Thoracic aorta (tissue), 2 donors: Measurements from ENCODE around the gene TMOD3. TPM values are rescaled to one million over a fixed set of nuclear protein-coding genes. Genes with fewer than 3 reads are reported as not detected.

Source experiments
- ATAC-seq: fragments of 150-250 bp; one replicate; pipeline ENCODE4 v1.8.0; 2017; ENCODE audit warnings: low read depth; ENCODE audit not compliant: insufficient number of reproducible peaks, low FRiP score
- DNase-seq: peaks from one replicate; pipeline ENCODE4 v3.0.0-alpha.2; 2020; ENCODE audit warnings: low spot score
- H3K27ac ChIP-seq, 2 donors: fragments of 200-600 bp; sonication (generic); 1 replicate in 1 of 2; 2 replicates in 1 of 2; pipeline ENCODE4 v1.5.1; 2016; ENCODE audit warnings: mild to moderate bottlenecking in 2 of 2, moderate library complexity in 2 of 2
- H3K27me3 ChIP-seq: fragments of 200-600 bp; sonication (generic); replicated peaks from 2 replicates; pipeline ENCODE4 v1.6.0; 2016; ENCODE audit warnings: mild to moderate bottlenecking; ENCODE audit not compliant: insufficient read depth
- H3K36me3 ChIP-seq: fragments of 200-600 bp; sonication (generic); one replicate; pipeline ENCODE4 v1.5.1; 2016
- H3K4me1 ChIP-seq, 2 donors: fragments of 200-600 bp; sonication (generic); 1 replicate in 1 of 2; 2 replicates in 1 of 2; pipeline versions ENCODE4 v1.5.1 to v1.6.0; 2016; ENCODE audit warnings: low read depth in 2 of 2, mild to moderate bottlenecking in 1 of 2; ENCODE audit not compliant: control insufficient read depth in 1 of 2
- H3K4me3 ChIP-seq: fragments of 200-600 bp; sonication (generic); 2 replicates; pipeline ENCODE4 v1.5.1; 2016; ENCODE audit warnings: mild to moderate bottlenecking
- H3K9me3 ChIP-seq: fragments of 200-600 bp; sonication (generic); 2 replicates; pipeline ENCODE4 v1.5.1; 2016
- CTCF ChIP-seq: fragments of 200-600 bp; sonication (generic); IDR thresholded peaks from one replicate; pipeline ENCODE4 v1.5.1; 2019; ENCODE audit warnings: antibody characterized with exemption
- total RNA-seq, 2 donors: library from RNA; depleted of rRNA; stranded (reverse); fragments of >200 nt; gene quantifications; one replicate each; pipeline versions ENCODE4 v1.1.0 to v1.2.3, GENCODE V29; 2016

TMOD3 gene
- total RNA-seq, 2 donors from 2014 or later, result 27.3 to 38.1 TPM

- peak overlapping the region; percentile 74 for H3K4me3 ChIP-seq
- no peak for DNase-seq
- peaks cover 31 to 46% of the 10 kb centered on the region in 2 donors for H3K4me1 ChIP-seq
- no peak for TF ChIP-seq CTCF
- ATAC-seq, result peak; percentile 14
- H3K36me3 ChIP-seq, result no peaks in the 10 kb centered on the region
- H3K9me3 ChIP-seq, result no peaks in the 10 kb centered on the region
- H3K27me3 ChIP-seq, result no peaks in the 10 kb centered on the region
- H3K27ac ChIP-seq, result peak overlapping the region; percentile 76 to 77
These were observed 888 bp downstream of the TMOD3 start for GRCh38 chr15:51830276-51830806.

- no peak for ATAC-seq
- H3K4me1 ChIP-seq, result peaks cover 48 to 65% of the 10 kb centered on the region in 2 donors
These were observed 4.3 kb downstream of the TMOD3 start for GRCh38 chr15:51833772-51834171.

GRCh38 chr15:51837792-51838251 lies 8.4 kb downstream of the TMOD3 start:
- peaks cover 41 to 58% of the 10 kb centered on the region in 2 donors for H3K4me1 ChIP-seq
- no peaks in the 10 kb centered on the region for H3K36me3 ChIP-seq
- H3K9me3 ChIP-seq, result no peaks in the 10 kb centered on the region
- DNase-seq, result no peak
- H3K4me3 ChIP-seq, result no peak overlapping the region
- no peaks in the 10 kb centered on the region for H3K27me3 ChIP-seq
- TF ChIP-seq CTCF, result no peak
- no peak for ATAC-seq
- H3K27ac ChIP-seq, result no peak overlapping the region

More at GRCh38 chr15:51833772-51834171, 4.3 kb downstream of the TMOD3 start:
- Histone ChIP-seq H3K4me3 (no peak overlapping the region), H3K9me3 (no peaks in the 10 kb centered on the region), H3K27me3 (no peaks in the 10 kb centered on the region), H3K36me3 (no peaks in the 10 kb centered on the region), H3K27ac (no peak overlapping the region)
- DNase-seq, result no peak
- no peak for TF ChIP-seq CTCF

- Histone ChIP-seq H3K27ac (no peak overlapping the region), H3K36me3 (no peaks in the 10 kb centered on the region), H3K27me3 (no peaks in the 10 kb centered on the region), H3K4me1 (peaks cover 45 to 60% of the 10 kb centered on the region in 2 donors), H3K4me3 (no peak overlapping the region), H3K9me3 (no peaks in the 10 kb centered on the region)
- no peak for TF ChIP-seq CTCF
- DNase-seq, result no peak
- ATAC-seq, result no peak
These were observed 8.8 kb downstream of the TMOD3 start for GRCh38 chr15:51838270-51838669.

- Histone ChIP-seq H3K4me3 (no peak overlapping the region), H3K27ac (no peak overlapping the region), H3K36me3 (no peaks in the 10 kb centered on the region), H3K4me1 (peaks cover 52 to 59% of the 10 kb centered on the region in 2 donors), H3K9me3 (no peaks in the 10 kb centered on the region), H3K27me3 (no peaks in the 10 kb centered on the region)
- ATAC-seq (no peak), DNase-seq (no peak)
- TF ChIP-seq CTCF, result no peak
These were observed 11.2 kb downstream of the TMOD3 start for GRCh38 chr15:51840692-51841091.
